ENCODE data around the gene RPP14. TPM values are rescaled to one million over a fixed set of nuclear protein-coding genes. Genes with fewer than 3 reads are reported as not detected.

The RPP14 gene
- total RNA-seq, 1 experiment from 2014 or later = 13.0 TPM

- H3K36me3 ChIP-seq (replicated peaks; ENCODE audit: control insufficient read depth, insufficient read depth, low read length) = no peaks in the 10 kb centered on the region
- no peak overlapping the region for H3K4me3 ChIP-seq (ENCODE audit: insufficient read depth, low read depth, low read length)
- H3K27me3 ChIP-seq (ENCODE audit: control insufficient read depth, insufficient read depth, low read length) = no peaks in the 10 kb centered on the region
- no peak for DNase-seq
Measured at GRCh38 chr3:58349792-58350626, 44.0 kb downstream of the RPP14 start.

- Histone ChIP-seq H3K4me3 (ENCODE audit: insufficient read depth, low read depth, low read length) (no peak overlapping the region), H3K27me3 (ENCODE audit: control insufficient read depth, insufficient read depth, low read length) (no peaks in the 10 kb centered on the region), H3K36me3 (replicated peaks; ENCODE audit: control insufficient read depth, insufficient read depth, low read length) (no peaks in the 10 kb centered on the region)
- no peak for DNase-seq
Measured at GRCh38 chr3:58350627-58351013, 44.6 kb downstream of the RPP14 start.

- Histone ChIP-seq H3K4me3 (ENCODE audit: insufficient read depth, low read depth, low read length) (no peak overlapping the region), H3K36me3 (replicated peaks; ENCODE audit: control insufficient read depth, insufficient read depth, low read length) (no peaks in the 10 kb centered on the region)
- peak; percentile 35 for DNase-seq
Measured at GRCh38 chr3:58351920-58352319, 45.9 kb downstream of the RPP14 start.

DNA sequence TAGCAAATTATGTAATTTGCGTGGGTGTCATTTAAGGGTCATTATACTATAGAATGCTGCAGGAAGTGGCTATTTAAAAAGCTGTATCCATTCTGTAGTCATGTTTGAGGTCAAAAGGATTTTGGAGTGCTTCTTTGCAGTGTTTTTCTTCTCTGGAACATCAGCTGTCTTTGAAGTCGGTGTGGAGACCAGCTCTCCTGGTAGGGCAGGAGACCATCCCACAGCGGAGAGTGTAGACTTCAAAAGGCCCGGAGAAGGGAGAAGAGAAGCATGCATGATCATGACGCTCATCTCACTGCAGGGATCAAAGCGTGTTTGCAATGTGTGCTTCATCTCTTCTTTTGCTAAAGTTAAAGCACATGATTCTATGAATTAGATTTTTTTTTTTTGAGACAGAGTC lies 46.6 kb downstream of the RPP14 start:
- Histone ChIP-seq H3K36me3 (replicated peaks; ENCODE audit: control insufficient read depth, insufficient read depth, low read length) (no peaks in the 10 kb centered on the region), H3K27me3 (ENCODE audit: control insufficient read depth, insufficient read depth, low read length) (no peaks in the 10 kb centered on the region), H3K4me3 (ENCODE audit: insufficient read depth, low read depth, low read length) (no peak overlapping the region)
- DNase-seq = no peak

More at GRCh38 chr3:58351920-58352319, 45.9 kb downstream of the RPP14 start:
- H3K27me3 ChIP-seq (ENCODE audit: control insufficient read depth, insufficient read depth, low read length) = no peaks in the 10 kb centered on the region

GRCh38 chr3:58353722-58354553 lies 47.9 kb downstream of the RPP14 start:
- no peak overlapping the region for H3K4me3 ChIP-seq (ENCODE audit: insufficient read depth, low read depth, low read length)
- no peak for DNase-seq
- no peaks in the 10 kb centered on the region for H3K36me3 ChIP-seq (replicated peaks; ENCODE audit: control insufficient read depth, insufficient read depth, low read length)
- no peaks in the 10 kb centered on the region for H3K27me3 ChIP-seq (ENCODE audit: control insufficient read depth, insufficient read depth, low read length)

DNA sequence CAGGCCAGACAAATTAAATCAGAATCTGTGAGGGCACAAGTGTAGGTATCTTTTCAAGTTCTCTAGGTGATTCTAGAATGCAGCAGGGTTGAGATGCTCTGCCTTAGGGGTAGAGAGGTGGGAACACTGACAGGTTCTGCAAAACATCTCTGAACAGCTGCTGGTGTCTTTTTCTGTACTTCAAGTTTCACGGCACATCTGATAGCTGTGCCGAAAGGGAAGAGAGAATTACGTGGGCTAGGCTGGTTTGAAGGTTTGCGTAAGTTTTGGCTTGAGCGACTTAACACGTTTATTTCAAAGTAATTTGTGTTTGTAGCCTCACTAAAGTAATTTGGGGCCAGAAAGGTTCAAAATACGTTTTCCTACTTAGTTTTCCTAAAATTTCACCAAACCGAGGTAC lies 49.1 kb downstream of the RPP14 start:
- Histone ChIP-seq H3K4me3 (ENCODE audit: insufficient read depth, low read depth, low read length) (no peak overlapping the region), H3K27me3 (ENCODE audit: control insufficient read depth, insufficient read depth, low read length) (no peaks in the 10 kb centered on the region), H3K36me3 (replicated peaks; ENCODE audit: control insufficient read depth, insufficient read depth, low read length) (no peaks in the 10 kb centered on the region)
- DNase-seq = no peak

DNA sequence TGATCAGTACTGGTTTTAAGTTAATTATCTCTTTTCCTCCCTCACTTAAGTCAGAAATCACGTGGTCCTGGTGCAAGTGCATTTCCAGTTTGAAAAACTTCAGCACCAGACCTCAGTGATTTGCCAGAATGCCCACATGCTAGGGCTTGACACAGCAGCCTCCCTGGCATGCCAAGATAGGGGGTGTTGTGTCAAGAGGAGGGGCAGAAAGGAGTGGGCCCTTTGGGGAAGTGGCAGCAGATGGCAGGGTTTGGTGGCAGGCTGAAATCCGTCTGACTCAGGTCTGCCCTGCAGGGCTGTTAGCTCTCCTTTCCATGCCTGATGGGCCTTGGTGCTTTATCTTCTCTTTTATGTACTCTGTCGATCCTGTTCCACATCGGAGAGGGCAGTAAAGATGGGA lies 50.0 kb downstream of the RPP14 start:
- Histone ChIP-seq H3K4me3 (ENCODE audit: insufficient read depth, low read depth, low read length) (no peak overlapping the region), H3K27me3 (ENCODE audit: control insufficient read depth, insufficient read depth, low read length) (no peaks in the 10 kb centered on the region), H3K36me3 (replicated peaks; ENCODE audit: control insufficient read depth, insufficient read depth, low read length) (no peaks in the 10 kb centered on the region)
- DNase-seq = no peak

DNA sequence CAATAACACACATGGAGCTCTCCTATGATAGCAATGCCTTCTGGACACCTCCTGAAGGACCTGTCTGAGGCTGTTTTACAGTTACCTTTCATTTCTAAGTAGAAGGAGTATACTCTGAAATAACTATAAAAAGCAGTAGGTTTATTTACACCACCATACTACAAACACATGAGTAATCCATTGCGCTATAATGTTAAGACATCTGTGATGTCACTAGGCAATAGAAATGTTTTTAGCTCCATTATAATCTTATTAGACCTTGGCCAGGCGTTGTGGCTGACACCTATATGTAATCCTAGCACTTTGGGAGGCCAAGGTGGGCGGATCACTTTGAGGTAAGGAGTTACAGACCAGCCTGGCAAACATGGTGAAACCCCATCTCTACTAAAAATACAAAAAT lies 51.4 kb downstream of the RPP14 start:
- Histone ChIP-seq H3K4me3 (ENCODE audit: insufficient read depth, low read depth, low read length) (no peak overlapping the region), H3K27me3 (ENCODE audit: control insufficient read depth, insufficient read depth, low read length) (no peaks in the 10 kb centered on the region), H3K36me3 (replicated peaks; ENCODE audit: control insufficient read depth, insufficient read depth, low read length) (no peaks in the 10 kb centered on the region)
- DNase-seq = no peak

- no peaks in the 10 kb centered on the region for H3K36me3 ChIP-seq (replicated peaks; ENCODE audit: control insufficient read depth, insufficient read depth, low read length)
- no peak for DNase-seq
- no peaks in the 10 kb centered on the region for H3K27me3 ChIP-seq (ENCODE audit: control insufficient read depth, insufficient read depth, low read length)
- H3K4me3 ChIP-seq (ENCODE audit: insufficient read depth, low read depth, low read length) = no peak overlapping the region
Measured at GRCh38 chr3:58358092-58358491, 52.0 kb downstream of the RPP14 start.

DNA sequence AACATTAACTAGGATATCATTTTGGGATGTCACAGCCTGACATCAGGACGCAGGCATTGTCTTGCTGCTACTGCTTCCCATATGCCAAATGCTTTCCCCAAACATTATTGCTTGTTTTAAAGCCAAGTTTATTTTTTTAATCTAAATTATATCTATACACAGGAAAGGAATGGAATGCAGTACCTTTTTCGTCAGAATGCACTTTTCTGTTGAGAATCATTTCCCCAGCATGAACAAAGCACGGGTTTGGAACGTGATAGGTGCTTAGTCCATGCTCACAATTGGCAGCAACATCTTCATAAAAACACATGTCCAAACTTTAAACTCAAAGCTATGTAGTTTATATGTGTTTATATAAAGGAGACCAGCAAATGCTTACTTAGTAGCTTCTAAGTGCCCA lies 52.8 kb downstream of the RPP14 start:
- Histone ChIP-seq H3K4me3 (ENCODE audit: insufficient read depth, low read depth, low read length) (no peak overlapping the region), H3K27me3 (ENCODE audit: control insufficient read depth, insufficient read depth, low read length) (no peaks in the 10 kb centered on the region), H3K36me3 (replicated peaks; ENCODE audit: control insufficient read depth, insufficient read depth, low read length) (no peaks in the 10 kb centered on the region)
- no peak for DNase-seq

- H3K27me3 ChIP-seq (ENCODE audit: control insufficient read depth, insufficient read depth, low read length) = no peaks in the 10 kb centered on the region
- no peak overlapping the region for H3K4me3 ChIP-seq (ENCODE audit: insufficient read depth, low read depth, low read length)
- DNase-seq = no peak
- no peaks in the 10 kb centered on the region for H3K36me3 ChIP-seq (replicated peaks; ENCODE audit: control insufficient read depth, insufficient read depth, low read length)
Measured at GRCh38 chr3:58359621-58360020, 53.6 kb downstream of the RPP14 start.

DNA sequence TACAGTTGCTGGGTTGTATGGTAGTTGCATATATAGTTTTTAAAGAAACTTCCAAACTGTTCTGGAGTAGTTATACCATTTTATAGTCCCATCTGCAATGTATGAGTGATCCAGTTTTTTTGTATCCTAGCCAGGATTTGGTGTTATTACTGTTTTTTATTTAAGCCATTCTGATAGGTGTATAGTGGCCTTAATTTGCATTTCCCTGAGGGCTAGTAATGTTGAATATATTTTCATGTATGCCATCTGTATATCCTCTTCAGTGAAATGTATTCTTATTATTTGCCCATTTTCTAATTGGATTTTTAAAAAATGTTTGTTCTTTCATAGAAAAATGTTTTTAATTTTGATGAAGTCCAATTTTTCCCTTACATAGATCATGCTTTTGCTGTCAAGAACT lies 55.8 kb downstream of the RPP14 start:
- no peak overlapping the region for H3K4me3 ChIP-seq (ENCODE audit: insufficient read depth, low read depth, low read length)
- DNase-seq = no peak
- no peaks in the 10 kb centered on the region for H3K36me3 ChIP-seq (replicated peaks; ENCODE audit: control insufficient read depth, insufficient read depth, low read length)

GRCh38 chr3:58366699-58367098 lies 60.7 kb downstream of the RPP14 start:
- Histone ChIP-seq H3K4me3 (ENCODE audit: insufficient read depth, low read depth, low read length) (no peak overlapping the region), H3K36me3 (replicated peaks; ENCODE audit: control insufficient read depth, insufficient read depth, low read length) (no peaks in the 10 kb centered on the region), H3K27me3 (ENCODE audit: control insufficient read depth, insufficient read depth, low read length) (no peaks in the 10 kb centered on the region)
- DNase-seq = no peak

More for the DNA sequence above, 55.8 kb downstream of the RPP14 start:
- H3K27me3 ChIP-seq (ENCODE audit: control insufficient read depth, insufficient read depth, low read length) = no peaks in the 10 kb centered on the region

DNA sequence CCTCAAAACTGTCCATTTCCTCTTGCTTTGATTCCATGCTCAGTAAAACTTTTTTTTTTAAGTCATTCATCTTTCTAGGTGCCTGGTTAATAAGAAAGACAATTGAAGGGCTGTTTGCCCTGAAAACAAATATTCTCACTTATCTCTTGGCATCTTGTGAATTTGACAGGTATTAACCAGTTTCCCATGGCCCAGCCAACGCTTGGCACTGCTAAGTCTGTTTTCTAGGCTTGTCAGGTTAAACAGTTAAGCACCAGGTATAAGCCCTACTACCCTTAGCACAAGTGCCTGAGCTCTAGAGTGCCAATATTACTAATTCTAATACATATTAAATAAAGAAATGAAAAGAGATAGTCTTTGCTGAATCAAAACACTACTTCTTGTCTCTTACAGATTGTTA lies 63.0 kb downstream of the RPP14 start:
- Histone ChIP-seq H3K36me3 (replicated peaks; ENCODE audit: control insufficient read depth, insufficient read depth, low read length) (no peaks in the 10 kb centered on the region), H3K27me3 (ENCODE audit: control insufficient read depth, insufficient read depth, low read length) (no peaks in the 10 kb centered on the region), H3K4me3 (ENCODE audit: insufficient read depth, low read depth, low read length) (no peak overlapping the region)
- no peak for DNase-seq

Measured in H7 (cell line).